ENCODE data around the gene MAG. TPM values are rescaled to one million over a fixed set of nuclear protein-coding genes. Genes with fewer than 3 reads are reported as not detected.

Gene MAG

GRCh38 chr19:35362261-35363000 lies 70.5 kb downstream of the MAG start:
- no peak overlapping the region for H3K4me3 ChIP-seq (replicated peaks; ENCODE audit: insufficient read depth, low read length)
- no peaks in the 10 kb centered on the region for H3K27me3 ChIP-seq (ENCODE audit: insufficient read depth, poor library complexity, severe bottlenecking)

GRCh38 chr19:35363001-35363590 lies 71.1 kb downstream of the MAG start:
- Histone ChIP-seq H3K27ac (replicated peaks) (no peak overlapping the region), H3K4me3 (replicated peaks; ENCODE audit: insufficient read depth, low read length) (no peak overlapping the region), H3K27me3 (ENCODE audit: insufficient read depth, poor library complexity, severe bottlenecking) (no peaks in the 10 kb centered on the region)
- TF ChIP-seq SPI1 (IDR thresholded peaks at IDR 0.05; ENCODE audit: borderline replicate concordance, low read depth) (no peak), GABPA (IDR thresholded peaks at IDR 0.05; ENCODE audit: low read depth) (no peak), POLR2AphosphoS5 (IDR thresholded peaks at IDR 0.05; ENCODE audit: low read depth) (no peak), REST (IDR thresholded peaks at IDR 0.05; ENCODE audit: insufficient replicate concordance, low read depth) (no peak), CTCF (IDR thresholded peaks at IDR 0.05; ENCODE audit: insufficient read depth, low read length) (no peak)
- no peak for DNase-seq (ENCODE audit: low read depth in 1 of 2, low spot score in 1 of 2)

More at GRCh38 chr19:35362261-35363000, 70.5 kb downstream of the MAG start:
- H3K27ac ChIP-seq (replicated peaks), result no peak overlapping the region
- no peak for TF ChIP-seq CTCF (IDR thresholded peaks at IDR 0.05; ENCODE audit: insufficient read depth, low read length)
- TF ChIP-seq REST (IDR thresholded peaks at IDR 0.05; ENCODE audit: insufficient replicate concordance, low read depth), result no peak
- no peak for TF ChIP-seq GABPA (IDR thresholded peaks at IDR 0.05; ENCODE audit: low read depth)
- no peak for TF ChIP-seq POLR2AphosphoS5 (IDR thresholded peaks at IDR 0.05; ENCODE audit: low read depth)
- TF ChIP-seq SPI1 (IDR thresholded peaks at IDR 0.05; ENCODE audit: borderline replicate concordance, low read depth), result no peak
- DNase-seq (ENCODE audit: low read depth in 1 of 2, low spot score in 1 of 2), result no peak

Small RNAs within 50 kb of the gene (microRNA-seq; reads per million reads assigned to microRNA genes)
- not detected for gene MIR5196

Data from HL-60 (cell line).